HG03280 (cell line): ENCODE data around the gene CD1E.
"Not testable (repeated sequence)": the region's sequence is repeated elsewhere in the genome, so short reads cannot be mapped to it uniquely, and the experiment has no call there.

Experiments
- ATAC-seq: cut with Tn5 transposase; IDR thresholded peaks from one replicate; pipeline ENCODE4 v1.9.1; 2021; ENCODE audit warnings: mild to moderate bottlenecking, moderate library complexity; ENCODE audit not compliant: unreplicated experiment

Gene CD1E

DNA sequence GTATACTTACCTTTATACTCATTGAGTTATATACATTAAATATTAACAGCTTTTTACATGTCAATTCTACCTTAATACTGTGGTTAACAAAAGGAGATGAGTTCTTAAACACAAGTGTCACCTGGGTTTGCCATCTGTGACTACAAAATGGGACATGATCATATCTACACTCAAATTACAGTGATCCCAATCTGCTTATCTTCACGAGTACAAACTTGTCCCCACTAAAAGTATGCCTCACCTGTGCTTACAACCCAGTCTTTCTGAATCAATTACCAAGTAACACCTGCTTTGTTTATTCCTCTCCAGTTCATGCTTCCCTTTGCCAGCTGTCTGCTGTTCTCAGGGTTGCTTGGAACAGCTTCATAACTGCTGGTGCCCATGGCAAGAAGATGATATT lies 8.8 kb downstream of the CD1E start:
- ATAC-seq = no peak

DNA sequence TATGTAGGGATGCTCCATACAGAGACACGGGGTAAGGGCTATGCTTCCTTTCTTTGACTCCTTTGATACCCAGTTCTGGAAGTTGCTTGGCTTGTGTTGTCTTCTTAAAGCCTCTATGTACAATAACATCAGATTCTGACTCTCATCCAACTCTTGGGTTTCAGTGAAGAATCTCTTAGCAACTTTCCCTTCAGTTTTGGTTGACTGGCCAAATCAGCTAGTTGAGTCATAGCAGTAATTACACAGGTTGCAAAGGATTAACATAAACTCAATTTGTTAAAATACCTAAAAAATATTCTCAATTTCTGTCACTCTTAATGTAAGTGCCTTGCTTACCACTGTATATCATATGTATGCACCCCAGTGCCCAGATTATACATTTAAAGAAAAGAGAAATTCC lies 9.2 kb downstream of the CD1E start:
- no peak for ATAC-seq

DNA sequence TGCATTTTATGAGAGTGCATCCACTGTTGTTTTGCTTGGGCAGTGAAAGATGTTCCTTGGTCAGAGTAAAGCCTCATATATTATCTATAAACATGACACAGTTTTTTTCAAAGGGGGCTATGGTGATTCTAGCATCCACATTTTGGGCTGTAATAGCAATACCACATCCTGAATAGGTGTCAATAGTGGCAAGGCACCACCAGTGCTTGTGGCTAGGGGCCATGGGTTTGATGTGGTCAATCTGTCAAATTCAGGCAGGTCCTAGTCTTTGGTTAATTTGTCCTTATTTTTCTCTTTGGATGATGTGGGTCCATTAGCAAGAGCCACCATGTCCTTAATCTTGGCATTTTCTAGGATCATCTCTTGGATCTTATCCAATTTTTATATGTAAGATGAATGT lies 13.1 kb downstream of the CD1E start:
- no peak for ATAC-seq

DNA sequence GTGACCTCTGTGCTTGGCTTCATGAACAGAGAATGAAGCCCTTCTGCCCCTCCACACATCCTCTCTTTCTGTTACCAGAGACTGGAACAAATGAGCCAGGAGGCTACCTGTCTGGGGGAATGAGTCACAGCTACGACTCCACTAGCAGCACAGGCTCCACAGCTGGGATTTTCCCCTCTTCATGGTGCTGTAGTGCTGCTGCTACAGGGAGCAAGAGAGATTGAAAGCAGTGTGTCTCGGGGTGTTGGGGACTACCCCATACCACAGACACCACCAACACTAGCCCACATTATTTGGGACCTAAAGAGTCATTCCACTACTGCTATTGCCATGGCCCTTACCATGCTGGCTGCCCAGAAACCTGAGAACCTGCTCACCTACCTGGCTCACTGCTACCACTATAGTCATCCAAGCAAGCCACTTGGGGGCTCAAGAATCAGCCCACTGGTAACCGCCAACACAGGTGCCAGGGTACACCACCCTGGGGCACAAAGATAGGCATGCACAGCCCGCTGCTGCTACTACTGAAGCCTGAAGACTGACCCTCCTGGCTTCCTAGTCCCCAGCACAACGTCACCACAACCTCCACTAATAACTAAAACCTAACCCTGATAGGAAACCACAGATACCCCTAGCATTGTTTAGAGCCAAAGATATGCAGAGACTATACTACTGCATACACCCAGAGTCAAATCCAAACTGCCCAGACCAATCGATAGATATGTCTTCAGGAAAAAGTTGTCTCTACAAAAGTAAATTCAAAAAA lies 17.7 kb downstream of the CD1E start:
- peak; percentile 85 for ATAC-seq

DNA sequence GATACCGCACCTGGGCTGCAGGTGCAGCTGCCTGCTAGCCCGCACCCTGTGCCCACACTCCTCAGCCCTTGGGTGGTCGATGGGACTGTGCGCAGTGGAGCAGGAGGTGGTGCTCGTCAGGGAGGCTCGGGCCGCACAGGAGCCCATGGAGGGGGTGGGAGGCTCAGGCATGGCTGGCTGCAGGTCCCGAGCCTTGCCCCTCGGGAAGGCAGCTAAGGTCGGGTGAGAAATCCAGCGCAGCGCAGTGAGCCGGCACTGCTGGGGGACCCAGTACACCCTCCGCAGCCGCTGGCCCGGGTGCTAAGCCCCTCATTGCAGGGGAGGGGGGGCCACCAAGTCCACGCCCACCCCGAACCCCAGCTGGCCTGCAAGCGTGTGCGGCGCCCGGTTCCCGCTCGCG lies 20.4 kb downstream of the CD1E start:
- not testable (repeated sequence) for ATAC-seq

DNA sequence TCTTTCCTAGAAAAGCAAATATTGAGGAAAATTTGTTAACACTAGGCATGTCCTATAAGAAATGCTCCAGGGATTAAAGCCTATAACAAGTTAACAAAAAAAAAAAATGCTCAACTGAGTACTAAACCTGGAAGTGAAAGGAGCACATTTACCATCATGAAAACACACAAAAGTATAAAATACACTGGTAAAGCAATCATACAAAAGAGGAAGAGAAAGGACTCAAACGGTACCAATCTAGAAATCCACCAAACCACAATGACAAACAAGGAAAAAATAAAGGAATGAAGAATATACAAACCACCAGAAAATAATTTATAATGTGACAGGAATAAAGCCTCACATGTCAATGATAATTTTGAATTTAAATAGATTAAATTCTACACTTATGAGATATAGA lies 21.2 kb downstream of the CD1E start:
- ATAC-seq = no peak

DNA sequence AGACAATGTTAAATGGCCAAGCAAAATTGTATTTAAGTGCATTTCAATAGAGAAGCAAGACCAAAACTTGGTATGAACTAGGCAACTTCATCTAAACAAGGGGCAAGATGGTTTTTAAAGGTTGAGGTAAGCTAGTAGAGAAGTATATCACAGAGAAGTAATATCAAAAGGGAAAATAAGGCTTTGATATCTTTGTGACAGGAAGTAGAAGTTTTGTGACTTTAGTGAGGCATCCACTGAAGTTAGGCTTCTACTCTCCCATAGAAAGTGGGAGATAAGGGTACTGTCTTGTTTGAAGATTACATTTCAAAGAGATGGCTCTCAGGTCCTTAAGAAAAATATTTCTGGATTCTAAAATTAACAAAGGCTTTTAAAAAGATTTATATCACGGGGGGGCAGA lies 36.6 kb downstream of the CD1E start:
- no peak for ATAC-seq

DNA sequence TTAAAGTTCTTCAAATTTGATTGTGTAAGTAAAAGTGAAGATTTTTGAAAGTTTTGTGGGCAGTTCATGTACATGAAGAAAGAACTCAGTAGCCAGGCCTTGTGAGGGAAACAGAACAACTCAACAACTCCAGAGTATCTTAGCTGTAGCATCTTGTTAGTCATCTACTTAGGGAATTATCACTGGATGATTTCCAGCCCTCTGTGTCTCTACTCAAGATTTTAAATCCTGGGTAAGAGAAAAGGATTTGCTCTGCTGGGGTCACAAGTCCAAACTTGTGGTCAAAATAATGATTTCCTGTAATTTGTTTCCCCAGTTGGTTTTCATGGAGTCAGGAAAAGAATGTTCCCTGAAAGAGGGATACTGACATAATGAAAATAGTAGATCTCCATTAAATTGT lies 37.4 kb downstream of the CD1E start:
- no peak for ATAC-seq

DNA sequence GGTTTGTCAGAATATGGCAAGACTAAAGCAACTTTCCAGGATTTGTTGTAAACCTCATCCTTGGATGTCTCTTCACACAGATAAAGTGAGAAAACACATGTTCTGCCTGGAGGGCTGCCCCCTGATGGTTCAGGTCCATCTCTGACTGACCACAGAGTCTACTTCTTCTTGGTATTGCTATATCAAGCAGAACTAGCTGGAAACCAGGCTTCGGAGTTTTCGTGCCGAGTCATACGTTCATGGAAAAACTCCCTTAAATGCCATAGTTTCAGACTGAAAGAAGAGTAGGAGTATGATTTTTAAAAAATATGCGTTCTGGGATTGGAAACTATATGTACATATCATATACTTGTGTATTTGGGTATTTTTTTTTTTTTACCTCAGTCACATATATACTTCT lies 39.8 kb downstream of the CD1E start:
- ATAC-seq = no peak

DNA sequence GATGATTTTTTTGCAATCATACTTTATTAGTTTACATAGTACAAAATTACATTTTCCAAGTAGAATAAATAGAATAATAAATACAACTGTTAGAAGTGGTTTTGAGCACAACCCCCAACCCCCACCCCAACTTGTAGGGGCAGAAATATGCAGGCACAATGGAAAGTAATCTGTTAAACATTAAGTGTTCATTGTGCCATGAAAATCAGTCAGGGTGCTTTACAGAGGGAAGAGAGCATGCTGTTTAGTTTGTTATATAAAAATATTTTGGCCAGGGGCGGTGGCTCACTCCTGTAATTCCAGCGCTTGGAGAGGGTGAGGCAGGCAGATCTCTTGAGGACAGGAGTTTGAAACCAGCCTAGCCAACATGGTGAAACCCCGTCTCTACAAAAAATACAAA lies 43.0 kb downstream of the CD1E start:
- ATAC-seq = no peak

DNA sequence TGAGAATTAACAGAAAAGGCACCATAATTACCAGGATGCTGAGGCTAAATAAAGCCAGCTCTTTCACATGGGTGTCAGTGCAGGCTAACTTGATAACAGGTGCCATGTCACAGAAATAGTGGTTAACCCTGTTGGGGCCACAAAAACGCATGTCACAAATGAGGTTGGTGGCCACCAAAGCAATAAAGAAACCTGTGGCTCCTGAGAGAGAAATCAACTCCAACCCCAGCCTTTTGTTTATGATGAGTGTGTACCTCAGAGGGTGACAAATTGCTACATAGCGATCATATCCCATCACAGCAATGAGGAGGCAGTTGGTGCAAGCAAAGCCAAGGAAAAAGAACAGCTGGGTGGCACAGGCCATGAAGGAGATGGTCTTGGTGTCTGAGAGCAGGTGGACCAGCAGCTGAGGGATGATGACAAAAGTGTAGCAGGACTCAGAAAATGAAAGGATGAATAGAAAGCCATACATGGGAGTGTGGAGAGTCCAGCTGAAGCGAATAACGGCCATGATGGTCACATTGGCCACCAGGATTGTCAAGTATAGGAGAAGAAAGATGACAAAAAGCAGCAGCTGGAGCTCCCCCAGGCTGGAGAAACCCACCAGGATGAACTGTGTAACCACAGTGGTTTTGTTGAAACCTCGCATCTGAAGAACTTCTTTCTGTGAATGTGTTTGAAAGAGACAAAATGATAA lies 45.3 kb downstream of the CD1E start, which contains the start of gene OR10T2:
Gene OR10T2, minus strand, starts transcription at position 649 of the 697 bp plus-strand sequence. Its CDS starts 0 bp downstream, at position 649.
- no peak for ATAC-seq

DNA sequence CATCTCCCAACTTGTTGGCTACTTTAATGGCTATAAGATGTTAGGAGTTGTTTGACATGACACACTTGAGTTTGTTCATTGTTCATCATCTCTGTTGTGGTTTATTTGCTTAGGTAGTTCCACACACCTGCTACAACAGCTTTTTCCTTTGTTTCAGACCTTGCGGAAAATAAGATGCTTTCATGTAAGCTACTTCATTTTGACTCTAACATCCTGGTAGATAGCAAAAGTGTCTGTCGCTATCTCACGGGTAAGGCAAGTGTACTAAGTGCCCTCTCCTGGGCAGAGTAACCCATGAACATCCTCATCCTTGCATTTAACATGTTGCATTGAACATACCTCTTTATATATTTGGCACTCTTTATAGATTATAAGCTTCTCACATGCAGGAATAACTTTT lies 47.2 kb downstream of the CD1E start:
- ATAC-seq = no peak

DNA sequence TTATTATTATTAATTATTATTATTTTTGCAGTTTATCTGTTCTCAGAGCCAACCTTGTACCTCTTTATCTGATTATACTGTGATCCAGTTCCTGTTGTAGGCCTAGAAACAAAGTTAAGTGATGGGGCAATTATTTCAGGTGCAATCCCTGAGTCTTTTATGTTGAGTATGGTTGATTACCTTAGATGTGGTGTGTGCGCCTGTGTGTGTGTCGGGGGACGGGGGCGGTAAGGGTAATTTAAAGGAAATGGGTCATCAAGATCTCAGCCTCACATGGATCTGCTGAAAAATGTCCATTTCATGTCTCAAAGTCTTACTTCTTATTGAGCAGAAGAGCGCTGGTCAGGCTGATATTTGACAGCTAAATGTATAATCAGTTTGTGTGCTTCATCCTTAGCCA lies 53.4 kb downstream of the CD1E start:
- no peak for ATAC-seq
